HG03442 (cell line): ENCODE measurements around the gene PAX6.
A peak's percentile ranks its signal among the peaks of the same experiment; 100 is the strongest.

Source experiments
- ATAC-seq: cut with Tn5 transposase; IDR thresholded peaks from one replicate; pipeline ENCODE4 v1.9.1; 2021; ENCODE audit warnings: mild to moderate bottlenecking, moderate library complexity; ENCODE audit not compliant: unreplicated experiment

PAX6 gene

DNA sequence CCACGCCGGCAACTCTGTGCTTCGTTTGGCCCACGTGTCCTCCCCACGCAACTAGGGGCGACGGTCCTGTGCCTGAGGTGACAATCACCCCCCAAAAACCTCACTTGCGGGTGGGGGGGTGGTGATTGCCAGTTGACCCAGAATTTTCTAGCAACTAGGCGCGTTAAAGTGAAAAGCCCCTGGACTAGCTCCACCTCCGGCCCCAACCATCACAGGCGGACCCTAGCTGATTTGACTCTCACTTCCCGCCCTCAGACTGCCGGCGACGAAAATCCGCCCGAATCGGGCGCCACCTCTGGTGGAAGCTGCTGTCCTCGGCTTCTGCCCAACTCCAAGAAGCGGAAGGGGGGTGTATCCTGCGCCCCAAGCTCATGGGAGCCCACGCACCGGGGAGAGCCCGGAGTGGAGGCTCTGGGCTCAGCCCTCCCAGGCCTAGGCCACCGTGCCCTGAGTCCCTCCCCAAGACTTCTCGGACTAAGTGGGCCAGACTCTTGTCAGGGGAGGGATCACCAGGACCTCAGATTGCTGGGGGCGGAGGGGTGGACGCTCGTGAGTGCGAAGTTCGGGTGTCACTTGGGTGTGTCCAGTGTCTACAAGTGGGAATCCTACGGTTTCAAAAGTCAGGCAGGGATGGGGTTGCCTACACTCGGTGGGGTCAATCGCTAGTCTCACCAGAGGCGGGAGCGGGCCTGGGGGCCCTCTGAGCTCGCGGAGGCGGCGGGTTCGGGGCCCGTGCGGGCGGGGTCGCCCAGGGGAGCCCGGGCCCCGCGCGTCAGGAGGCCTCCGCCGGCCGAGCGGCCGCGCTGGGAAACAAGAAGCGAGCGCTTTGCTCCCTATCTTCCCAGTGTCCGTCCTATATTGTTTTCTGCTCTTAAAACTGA is 12.3 kb downstream of the PAX6 start:
- peak; percentile 71 for ATAC-seq

- no peak for ATAC-seq
These were observed 13.0 kb downstream of the PAX6 start for GRCh38 chr11:31798057-31798553.

- no peak for ATAC-seq
These were observed 13.7 kb downstream of the PAX6 start for GRCh38 chr11:31797190-31798056.

- no peak for ATAC-seq
These were observed 14.5 kb downstream of the PAX6 start for GRCh38 chr11:31796499-31797189.

DNA sequence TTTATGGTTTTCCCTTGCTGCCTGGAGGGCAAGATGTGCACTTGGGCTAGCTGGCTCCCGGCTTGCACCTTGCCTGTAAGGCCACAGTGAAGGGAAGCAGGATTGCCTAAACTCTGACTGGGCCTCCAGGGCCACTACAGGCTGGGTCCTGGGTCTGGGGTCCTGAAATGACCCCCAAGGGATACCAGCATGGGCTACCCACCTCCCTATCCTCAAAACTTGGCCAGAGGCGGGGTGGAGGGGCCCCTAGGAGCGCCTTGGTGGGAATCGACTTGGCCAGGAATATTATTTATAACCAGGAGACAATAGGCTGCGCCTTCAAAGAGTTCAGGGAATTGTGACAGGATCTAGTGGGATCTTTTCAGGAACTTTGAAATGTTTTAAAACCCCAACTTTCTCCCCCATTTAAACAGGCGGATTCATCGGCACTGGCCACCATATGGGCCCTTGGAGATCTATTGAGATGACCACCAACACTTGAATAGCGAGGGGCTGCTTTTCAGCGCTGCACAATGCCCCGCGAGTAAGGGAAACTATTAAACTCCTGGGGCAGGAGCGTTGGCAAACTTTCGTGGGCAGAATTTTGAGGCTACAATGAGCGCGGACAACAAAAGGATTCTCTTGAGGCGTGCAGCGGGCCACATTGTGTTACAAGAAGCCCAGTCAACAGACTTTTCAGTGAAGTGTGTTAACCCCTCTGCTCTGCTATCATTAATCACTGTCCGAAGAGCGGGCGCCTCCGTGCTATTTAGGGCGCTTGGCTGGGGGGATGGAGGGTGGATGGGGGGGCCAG is 15.2 kb downstream of the PAX6 start:
- ATAC-seq = no peak

- no peak for ATAC-seq
These were observed 16.6 kb downstream of the PAX6 start for GRCh38 chr11:31794548-31794947.

- no peak for ATAC-seq
These were observed 17.9 kb downstream of the PAX6 start for GRCh38 chr11:31793264-31793663.

DNA sequence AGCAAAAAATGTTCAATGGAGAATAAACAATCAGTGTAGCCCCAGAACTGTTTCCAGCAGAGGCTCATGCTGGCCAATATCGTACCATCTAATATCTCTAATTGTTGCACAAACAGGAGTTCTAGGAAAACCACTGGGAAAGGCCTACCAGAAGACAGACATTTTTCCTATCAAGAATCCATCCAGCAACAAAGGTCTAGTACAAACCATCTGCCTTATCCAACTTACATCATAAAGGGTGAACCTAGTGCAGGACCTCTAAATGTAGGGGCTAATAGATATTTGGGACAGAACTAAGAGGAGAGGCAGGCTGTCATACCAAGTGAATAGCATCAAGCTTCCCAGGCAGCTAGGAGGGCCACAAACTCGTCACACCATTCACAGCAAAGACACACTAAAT is 18.7 kb downstream of the PAX6 start:
- ATAC-seq = no peak

DNA sequence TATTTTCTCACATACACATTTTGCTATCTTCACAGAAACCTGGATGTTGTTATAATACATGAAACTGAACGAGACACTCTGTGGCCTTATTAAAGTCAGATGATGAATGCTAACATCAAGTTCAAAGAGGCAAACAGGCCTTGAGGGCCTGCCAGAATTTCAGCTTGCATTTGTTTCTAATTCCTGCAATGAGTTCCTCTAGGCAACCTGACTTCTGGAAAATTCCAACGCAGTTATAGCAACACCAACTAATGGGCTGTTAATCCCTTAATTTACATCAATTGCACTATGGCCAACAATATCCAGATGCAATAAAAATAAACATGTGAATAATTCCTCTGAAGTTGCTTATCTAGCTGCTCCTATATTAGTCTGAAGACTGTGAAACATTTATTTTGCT is 19.1 kb downstream of the PAX6 start:
- ATAC-seq = no peak

DNA sequence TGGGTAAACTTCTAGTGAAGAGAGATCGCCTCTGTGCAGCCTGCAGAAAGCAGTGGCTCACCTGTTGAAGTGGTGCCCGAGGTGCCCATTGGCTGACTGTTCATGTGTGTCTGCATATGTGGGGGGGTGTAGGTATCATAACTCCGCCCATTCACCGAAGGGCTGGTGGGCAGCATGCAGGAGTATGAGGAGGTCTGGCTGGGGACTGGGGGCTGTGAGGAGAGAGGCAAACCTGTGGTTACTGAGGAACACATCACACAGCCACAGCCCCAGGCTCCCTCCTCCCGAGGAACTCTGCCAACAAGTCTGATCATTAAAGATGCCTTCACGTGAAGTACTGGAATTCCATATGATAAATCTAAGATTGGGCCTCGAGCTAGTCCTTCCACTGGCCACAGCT is 20.5 kb downstream of the PAX6 start:
- ATAC-seq = no peak

GRCh38 chr11:31788085-31788484 is 23.0 kb downstream of the PAX6 start:
- ATAC-seq = no peak

DNA sequence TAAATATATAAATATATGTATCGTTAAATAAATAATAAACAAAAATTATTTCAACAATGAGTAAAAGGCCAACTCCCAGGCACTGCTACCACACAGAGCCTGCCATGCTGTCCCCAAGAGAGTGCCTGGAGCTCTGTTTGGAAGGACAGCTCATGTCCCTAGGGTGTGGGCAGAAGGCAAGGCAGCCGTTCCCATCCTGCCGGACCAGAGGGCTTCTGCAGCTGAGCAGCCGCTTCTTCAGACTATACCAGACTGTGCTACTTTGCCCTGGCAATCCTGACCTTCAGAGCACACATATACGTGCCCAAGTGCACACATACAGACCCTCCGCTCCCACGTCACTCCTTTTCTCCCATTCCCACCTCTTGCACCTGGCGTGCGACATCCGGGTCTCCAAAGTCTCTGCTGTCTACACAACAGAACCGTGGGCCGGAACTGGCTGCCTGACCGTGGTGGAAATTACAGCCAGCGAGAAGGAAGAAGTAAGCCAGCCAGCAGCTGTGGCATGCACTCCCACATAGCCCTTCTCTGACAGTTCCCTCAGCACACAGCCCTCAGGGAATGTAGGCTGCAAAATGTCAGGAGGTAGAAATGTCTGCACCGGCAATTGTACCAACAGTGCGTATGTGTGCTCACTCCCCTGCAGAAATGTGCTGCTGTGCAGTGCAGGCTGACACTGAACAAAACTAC is 24.0 kb downstream of the PAX6 start:
- no peak for ATAC-seq

DNA sequence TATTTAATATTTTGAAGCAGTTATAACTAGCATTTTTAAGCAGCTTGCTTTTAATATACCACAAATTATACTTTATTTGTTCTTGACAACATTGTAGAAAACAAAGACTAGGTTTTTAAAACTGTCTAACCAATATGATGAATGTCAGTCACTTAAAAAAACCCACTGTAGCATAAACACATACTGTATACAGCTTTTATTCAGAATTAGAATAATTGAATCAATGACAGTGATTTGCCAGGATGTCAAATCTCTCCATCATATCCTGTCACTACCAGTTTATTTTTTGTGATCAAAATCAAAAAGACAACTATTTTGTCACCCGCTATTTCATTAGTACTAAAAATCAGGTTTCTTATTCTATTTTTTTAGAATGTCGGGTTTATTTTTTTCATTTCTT is 26.5 kb downstream of the PAX6 start:
- ATAC-seq = no peak

DNA sequence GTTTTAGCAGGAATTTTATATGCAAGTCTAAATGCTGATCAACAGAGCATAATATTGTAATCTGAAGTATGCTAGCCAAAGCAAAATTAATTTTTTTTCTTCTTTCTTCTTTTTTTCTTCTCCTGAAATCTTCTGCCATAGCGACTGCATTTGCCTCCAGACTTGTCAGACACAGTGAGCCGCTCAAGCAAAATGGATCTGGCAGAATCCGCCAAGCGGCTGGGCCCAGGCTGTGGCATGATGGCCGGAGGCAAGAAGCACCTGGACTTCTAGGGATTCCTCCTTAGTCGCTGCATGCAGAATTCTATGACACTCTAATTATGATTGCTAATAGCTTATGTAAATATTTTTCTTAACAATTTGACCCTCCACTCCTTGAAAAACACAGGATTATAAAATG is 27.9 kb downstream of the PAX6 start:
- no peak for ATAC-seq

- no peak for ATAC-seq
These were observed 28.9 kb downstream of the PAX6 start for GRCh38 chr11:31782257-31782656.

- no peak for ATAC-seq
These were observed 30.6 kb downstream of the PAX6 start for GRCh38 chr11:31780480-31780971.

- no peak for ATAC-seq
These were observed 31.0 kb downstream of the PAX6 start for GRCh38 chr11:31780078-31780477.

DNA sequence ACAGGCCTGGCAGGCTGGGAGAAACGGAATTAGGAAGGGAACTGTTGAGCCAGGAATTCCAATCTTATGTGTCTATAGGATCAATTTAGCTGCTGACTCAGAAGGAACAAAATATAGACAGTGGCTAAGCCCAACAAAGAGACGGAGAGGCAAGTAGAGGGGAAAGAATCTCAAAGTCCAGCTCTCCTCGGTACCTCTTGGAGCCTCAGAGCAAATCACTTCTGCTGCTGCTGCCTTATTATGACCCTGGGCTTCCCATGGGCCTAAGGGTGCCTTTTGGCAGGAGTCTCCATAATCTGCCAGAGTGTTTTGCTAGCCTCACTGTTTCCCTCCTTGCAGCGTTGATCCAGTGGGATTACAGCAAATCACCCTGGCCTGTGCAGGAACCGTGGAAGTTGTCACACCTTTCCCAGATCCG is 31.7 kb downstream of the PAX6 start:
- no peak for ATAC-seq

DNA sequence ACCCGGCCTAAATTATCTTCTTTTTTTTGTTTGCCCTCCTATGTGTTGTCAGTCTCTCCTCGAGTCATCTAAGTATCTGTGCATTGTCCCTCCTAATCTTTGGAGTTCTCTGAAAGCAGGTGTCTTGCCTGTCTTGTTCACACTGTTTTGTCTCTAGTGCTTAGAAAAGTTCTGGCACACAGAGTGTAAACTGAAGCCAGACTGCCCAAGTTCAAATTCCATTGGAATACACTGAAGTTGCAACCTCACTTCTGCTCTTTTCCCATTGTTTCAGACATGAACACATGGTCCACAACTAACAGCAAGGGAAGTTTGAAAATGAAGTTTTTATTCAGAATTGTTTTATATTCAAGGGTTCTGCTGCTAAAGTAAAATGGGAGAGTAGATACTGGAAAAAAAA is 38.7 kb downstream of the PAX6 start:
- no peak for ATAC-seq
